SK-N-SH treated with all-trans-retinoic acid at 6 μM for 48 hours (cell line): ENCODE results near the gene CREBBP.

Experiments
- ATAC-seq: fragments of 200-7000 bp; cut with Tn5 transposase; 3 replicates; pipeline ENCODE4 v1.9.1; 2020; ENCODE audit warnings: mild to moderate bottlenecking, moderate library complexity
- ARNTL ChIP-seq: fragments of 450-650 bp; formaldehyde crosslinking; IDR thresholded peaks from 2 replicates; pipeline ENCODE4 v1.5.0; 2020; ENCODE audit warnings: low read depth, mild to moderate bottlenecking, moderate library complexity, borderline replicate concordance
- CSDC2 ChIP-seq: fragments of 250-450 bp; sonication (Bioruptor Pico); IDR thresholded peaks from 2 replicates; pipeline ENCODE4 v1.5.0; 2020; ENCODE audit warnings: mild to moderate bottlenecking, moderate library complexity
- ESRRG ChIP-seq: fragments of 250-450 bp; sonication (Bioruptor Pico); IDR thresholded peaks from 2 replicates; pipeline ENCODE4 v1.6.1; 2021; ENCODE audit warnings: mild to moderate bottlenecking
- GLIS3 ChIP-seq: fragments of 250-450 bp; sonication (Bioruptor Pico); IDR thresholded peaks from 2 replicates; pipeline ENCODE4 v1.5.0; 2020; ENCODE audit warnings: mild to moderate bottlenecking, moderate library complexity
- OSR1 ChIP-seq: fragments of 250-450 bp; sonication (Bioruptor Pico); IDR thresholded peaks from 2 replicates; pipeline ENCODE4 v1.8.0; 2022; ENCODE audit warnings: moderate library complexity, mild to moderate bottlenecking, inconsistent platforms
- RARB ChIP-seq: fragments of 250-450 bp; sonication (Bioruptor Pico); IDR thresholded peaks from 2 replicates; pipeline ENCODE4 v1.8.0; 2021; ENCODE audit warnings: mild to moderate bottlenecking, moderate library complexity
- SNAI2 ChIP-seq: fragments of 250-450 bp; sonication (Bioruptor Pico); IDR thresholded peaks from 2 replicates; pipeline ENCODE4 v1.5.0; 2020; ENCODE audit warnings: mild to moderate bottlenecking, moderate library complexity
- TCF4 ChIP-seq: fragments of 250-450 bp; sonication (Bioruptor Pico); IDR thresholded peaks from 2 replicates; pipeline ENCODE4 v1.8.0; 2021; ENCODE audit warnings: mild to moderate bottlenecking, moderate library complexity, borderline replicate concordance
- TOX ChIP-seq: fragments of 250-450 bp; sonication (Bioruptor Pico); IDR thresholded peaks from 2 replicates; pipeline ENCODE4 v1.8.0; 2021; ENCODE audit warnings: mild to moderate bottlenecking, moderate library complexity, borderline replicate concordance
- ZFP3 ChIP-seq: fragments of 250-450 bp; sonication (Bioruptor Pico); IDR thresholded peaks from 2 replicates; pipeline ENCODE4 v1.5.0; 2020; ENCODE audit warnings: mild to moderate bottlenecking, moderate library complexity
- ZFP30 ChIP-seq: fragments of 450-650 bp; formaldehyde crosslinking; IDR thresholded peaks from 2 replicates; pipeline ENCODE4 v1.5.0; 2022; ENCODE audit warnings: mild to moderate bottlenecking, moderate library complexity
- ZNF565 ChIP-seq: fragments of 450-650 bp; formaldehyde crosslinking; conservative IDR thresholded peaks from 2 replicates; pipeline ENCODE4 v1.5.0; 2020; ENCODE audit warnings: low read depth, mild to moderate bottlenecking, moderate library complexity
- ZNF70 ChIP-seq: fragments of 450-650 bp; formaldehyde crosslinking; IDR thresholded peaks from 2 replicates; pipeline ENCODE4 v1.5.0; 2020; ENCODE audit warnings: mild to moderate bottlenecking, moderate library complexity
- ZNF8 ChIP-seq: fragments of 450-650 bp; formaldehyde crosslinking; IDR thresholded peaks from 2 replicates; pipeline ENCODE4 v1.5.0; 2020; ENCODE audit warnings: mild to moderate bottlenecking, moderate library complexity
- TF ChIP-seq, protein P1 (sequence below): fragments of 250-450 bp; sonication (Bioruptor Pico); IDR thresholded peaks from 2 replicates; pipeline ENCODE4 v1.8.0; 2021; ENCODE audit warnings: low read depth, mild to moderate bottlenecking, moderate library complexity, borderline replicate concordance
- TF ChIP-seq, protein P2 (sequence below): fragments of 250-450 bp; sonication (Bioruptor Pico); IDR thresholded peaks from 2 replicates; pipeline ENCODE4 v1.5.1; 2020; ENCODE audit warnings: low read depth, mild to moderate bottlenecking, moderate library complexity
- TF ChIP-seq, protein P3 (sequence below): fragments of 250-450 bp; sonication (Bioruptor Pico); IDR thresholded peaks from 2 replicates; pipeline ENCODE4 v1.8.0; 2020; ENCODE audit warnings: mild to moderate bottlenecking, moderate library complexity, borderline replicate concordance
- TF ChIP-seq, protein P4 (sequence below): fragments of 250-450 bp; sonication (Bioruptor Pico); IDR thresholded peaks from 2 replicates; pipeline ENCODE4 v1.5.1; 2021; ENCODE audit warnings: mild to moderate bottlenecking, moderate library complexity

CREBBP gene

DNA sequence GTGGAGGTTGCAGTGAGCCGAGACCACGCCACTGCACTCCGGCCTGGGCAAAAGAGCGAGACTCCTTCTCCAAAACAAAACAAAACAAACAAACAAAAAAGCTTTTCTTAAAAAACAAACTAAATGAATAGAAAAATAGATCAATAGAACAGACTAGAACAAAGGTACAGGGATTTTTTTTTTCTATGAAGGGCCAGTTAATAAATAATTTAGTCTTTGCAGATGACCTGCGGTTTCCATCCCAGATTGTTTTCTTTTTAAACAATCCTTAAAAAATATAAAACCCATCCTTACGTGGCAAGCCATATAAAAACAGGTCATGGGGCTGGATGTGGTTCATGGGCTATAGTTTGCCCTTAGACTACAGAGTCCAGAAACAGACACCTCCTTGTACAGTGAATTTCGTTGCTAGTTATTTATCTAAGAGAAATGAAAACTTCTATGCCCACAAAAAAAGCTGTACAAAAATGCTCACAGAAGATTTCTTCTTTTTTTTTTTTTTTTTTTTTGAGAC is 45.4 kb downstream of the CREBBP start (continued):
- TF ChIP-seq, protein P1, sequence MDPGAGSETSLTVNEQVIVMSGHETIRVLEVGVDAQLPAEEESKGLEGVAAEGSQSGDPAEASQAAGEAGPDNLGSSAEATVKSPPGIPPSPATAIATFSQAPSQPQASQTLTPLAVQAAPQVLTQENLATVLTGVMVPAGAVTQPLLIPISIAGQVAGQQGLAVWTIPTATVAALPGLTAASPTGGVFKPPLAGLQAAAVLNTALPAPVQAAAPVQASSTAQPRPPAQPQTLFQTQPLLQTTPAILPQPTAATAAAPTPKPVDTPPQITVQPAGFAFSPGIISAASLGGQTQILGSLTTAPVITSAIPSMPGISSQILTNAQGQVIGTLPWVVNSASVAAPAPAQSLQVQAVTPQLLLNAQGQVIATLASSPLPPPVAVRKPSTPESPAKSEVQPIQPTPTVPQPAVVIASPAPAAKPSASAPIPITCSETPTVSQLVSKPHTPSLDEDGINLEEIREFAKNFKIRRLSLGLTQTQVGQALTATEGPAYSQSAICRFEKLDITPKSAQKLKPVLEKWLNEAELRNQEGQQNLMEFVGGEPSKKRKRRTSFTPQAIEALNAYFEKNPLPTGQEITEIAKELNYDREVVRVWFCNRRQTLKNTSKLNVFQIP (CRISPR knock-in tag) = no peak

DNA sequence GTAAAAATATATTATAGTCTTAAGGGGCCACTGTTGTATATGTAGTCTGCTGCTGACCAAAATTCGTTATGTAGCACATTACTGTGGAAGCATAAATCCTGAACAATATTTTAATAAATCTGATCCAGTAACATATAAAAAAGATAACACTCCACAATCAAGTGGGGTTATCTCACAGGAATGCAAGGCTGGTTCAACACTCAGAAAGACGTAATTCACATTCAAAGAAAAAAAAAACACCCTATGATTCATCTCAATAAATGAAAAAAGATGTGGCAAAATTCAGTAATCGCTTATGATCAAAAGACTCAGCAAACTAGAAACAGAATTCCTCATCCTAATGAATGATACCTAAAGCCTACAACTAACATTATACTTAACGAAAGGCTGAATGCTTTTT is 47.8 kb downstream of the CREBBP start:
- ATAC-seq = no peak
- TF ChIP-seq ZFP3 (CRISPR knock-in tag) (no peak), ARNTL (no peak), GLIS3 (CRISPR knock-in tag) (no peak), ESRRG (CRISPR knock-in tag) (no peak), SNAI2 (CRISPR knock-in tag) (no peak), TOX (CRISPR knock-in tag) (no peak)
- TF ChIP-seq, protein P2, sequence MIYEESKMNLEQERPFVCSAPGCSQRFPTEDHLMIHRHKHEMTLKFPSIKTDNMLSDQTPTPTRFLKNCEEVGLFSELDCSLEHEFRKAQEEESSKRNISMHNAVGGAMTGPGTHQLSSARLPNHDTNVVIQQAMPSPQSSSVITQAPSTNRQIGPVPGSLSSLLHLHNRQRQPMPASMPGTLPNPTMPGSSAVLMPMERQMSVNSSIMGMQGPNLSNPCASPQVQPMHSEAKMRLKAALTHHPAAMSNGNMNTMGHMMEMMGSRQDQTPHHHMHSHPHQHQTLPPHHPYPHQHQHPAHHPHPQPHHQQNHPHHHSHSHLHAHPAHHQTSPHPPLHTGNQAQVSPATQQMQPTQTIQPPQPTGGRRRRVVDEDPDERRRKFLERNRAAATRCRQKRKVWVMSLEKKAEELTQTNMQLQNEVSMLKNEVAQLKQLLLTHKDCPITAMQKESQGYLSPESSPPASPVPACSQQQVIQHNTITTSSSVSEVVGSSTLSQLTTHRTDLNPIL (CRISPR knock-in tag) = no peak
- TF ChIP-seq, protein P3, sequence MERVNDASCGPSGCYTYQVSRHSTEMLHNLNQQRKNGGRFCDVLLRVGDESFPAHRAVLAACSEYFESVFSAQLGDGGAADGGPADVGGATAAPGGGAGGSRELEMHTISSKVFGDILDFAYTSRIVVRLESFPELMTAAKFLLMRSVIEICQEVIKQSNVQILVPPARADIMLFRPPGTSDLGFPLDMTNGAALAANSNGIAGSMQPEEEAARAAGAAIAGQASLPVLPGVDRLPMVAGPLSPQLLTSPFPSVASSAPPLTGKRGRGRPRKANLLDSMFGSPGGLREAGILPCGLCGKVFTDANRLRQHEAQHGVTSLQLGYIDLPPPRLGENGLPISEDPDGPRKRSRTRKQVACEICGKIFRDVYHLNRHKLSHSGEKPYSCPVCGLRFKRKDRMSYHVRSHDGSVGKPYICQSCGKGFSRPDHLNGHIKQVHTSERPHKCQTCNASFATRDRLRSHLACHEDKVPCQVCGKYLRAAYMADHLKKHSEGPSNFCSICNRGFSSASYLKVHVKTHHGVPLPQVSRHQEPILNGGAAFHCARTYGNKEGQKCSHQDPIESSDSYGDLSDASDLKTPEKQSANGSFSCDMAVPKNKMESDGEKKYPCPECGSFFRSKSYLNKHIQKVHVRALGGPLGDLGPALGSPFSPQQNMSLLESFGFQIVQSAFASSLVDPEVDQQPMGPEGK = no peak
- TF ChIP-seq, protein P4, sequence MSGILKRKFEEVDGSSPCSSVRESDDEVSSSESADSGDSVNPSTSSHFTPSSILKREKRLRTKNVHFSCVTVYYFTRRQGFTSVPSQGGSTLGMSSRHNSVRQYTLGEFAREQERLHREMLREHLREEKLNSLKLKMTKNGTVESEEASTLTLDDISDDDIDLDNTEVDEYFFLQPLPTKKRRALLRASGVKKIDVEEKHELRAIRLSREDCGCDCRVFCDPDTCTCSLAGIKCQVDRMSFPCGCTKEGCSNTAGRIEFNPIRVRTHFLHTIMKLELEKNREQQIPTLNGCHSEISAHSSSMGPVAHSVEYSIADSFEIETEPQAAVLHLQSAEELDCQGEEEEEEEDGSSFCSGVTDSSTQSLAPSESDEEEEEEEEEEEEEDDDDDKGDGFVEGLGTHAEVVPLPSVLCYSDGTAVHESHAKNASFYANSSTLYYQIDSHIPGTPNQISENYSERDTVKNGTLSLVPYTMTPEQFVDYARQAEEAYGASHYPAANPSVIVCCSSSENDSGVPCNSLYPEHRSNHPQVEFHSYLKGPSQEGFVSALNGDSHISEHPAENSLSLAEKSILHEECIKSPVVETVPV (CRISPR knock-in tag) = no peak
- TF ChIP-seq, protein P1 (CRISPR knock-in tag) = no peak

DNA sequence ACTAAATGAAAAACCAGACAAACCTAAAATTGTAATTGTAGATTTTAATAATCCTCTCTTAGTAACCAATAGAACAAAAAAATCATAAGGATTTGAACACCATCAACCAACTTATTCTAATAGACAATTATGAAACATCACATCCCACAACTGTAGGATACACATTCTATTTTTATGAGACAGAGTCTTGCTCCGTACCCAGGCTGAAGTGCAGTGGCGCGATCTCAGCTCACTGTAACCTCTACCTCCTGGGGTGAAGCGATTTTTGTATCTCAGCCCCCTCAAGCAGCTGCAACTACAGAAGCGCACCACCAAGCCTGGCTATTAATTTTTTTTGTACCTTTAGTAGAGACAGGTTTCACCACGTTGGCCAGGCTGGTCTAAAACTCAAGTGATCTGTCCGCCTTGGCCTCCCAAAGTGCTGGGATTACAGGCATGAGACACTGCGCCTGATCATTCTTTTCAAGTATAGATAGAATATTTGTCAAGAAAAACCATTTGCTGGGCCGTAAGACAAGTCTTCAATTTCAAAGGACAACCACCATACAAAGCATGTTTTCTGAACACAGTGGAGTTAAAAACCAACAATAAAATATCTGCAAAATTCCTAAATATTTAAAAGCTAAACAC is 49.8 kb downstream of the CREBBP start:
- ATAC-seq = no peak
- no peak for TF ChIP-seq OSR1 (CRISPR knock-in tag)
- TF ChIP-seq, protein P3 = no peak
- TF ChIP-seq RARB = no peak
- TF ChIP-seq ZNF565 = no peak
- TF ChIP-seq ZNF8 (CRISPR knock-in tag) = no peak
- no peak for TF ChIP-seq TOX (CRISPR knock-in tag)
- TF ChIP-seq, protein P1 (CRISPR knock-in tag) = no peak
- TF ChIP-seq ZNF70 (CRISPR knock-in tag) = no peak
- TF ChIP-seq ESRRG (CRISPR knock-in tag) = no peak
- no peak for TF ChIP-seq TCF4 (CRISPR knock-in tag)
- no peak for TF ChIP-seq ARNTL
- TF ChIP-seq ZFP30 (CRISPR knock-in tag) = no peak
- TF ChIP-seq CSDC2 = no peak
